ENCODE results near the gene FGF5. TPM values are rescaled to one million over a fixed set of nuclear protein-coding genes. Genes with fewer than 3 reads are reported as not detected.
A peak's percentile ranks its signal among the peaks of the same experiment; 100 is the strongest.

FGF5 gene, protein sequence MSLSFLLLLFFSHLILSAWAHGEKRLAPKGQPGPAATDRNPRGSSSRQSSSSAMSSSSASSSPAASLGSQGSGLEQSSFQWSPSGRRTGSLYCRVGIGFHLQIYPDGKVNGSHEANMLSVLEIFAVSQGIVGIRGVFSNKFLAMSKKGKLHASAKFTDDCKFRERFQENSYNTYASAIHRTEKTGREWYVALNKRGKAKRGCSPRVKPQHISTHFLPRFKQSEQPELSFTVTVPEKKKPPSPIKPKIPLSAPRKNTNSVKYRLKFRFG
- under 1 TPM in 7 of 9 donors, not detected in 2; 0.10 to 0.83 (median 0.37) TPM for total RNA-seq
- under 1 TPM; 0.22 to 0.27 TPM for polyA plus RNA-seq
- long read RNA-seq, donor 1, full-length matches to known transcripts: 1 of 1 reads
- long read RNA-seq, donor 1, partial matches to known transcripts: 0 of 1 reads
- long read RNA-seq, donor 1, other reads (novel, unspliced or antisense): 0 of 1 reads
- long read RNA-seq, donor 2, full-length matches to known transcripts: 2 of 2 reads
- long read RNA-seq, donor 2, partial matches to known transcripts: 0 of 2 reads
- long read RNA-seq, donor 2, other reads (novel, unspliced or antisense): 0 of 2 reads
- long read RNA-seq, donor 3: 0 reads

DNA sequence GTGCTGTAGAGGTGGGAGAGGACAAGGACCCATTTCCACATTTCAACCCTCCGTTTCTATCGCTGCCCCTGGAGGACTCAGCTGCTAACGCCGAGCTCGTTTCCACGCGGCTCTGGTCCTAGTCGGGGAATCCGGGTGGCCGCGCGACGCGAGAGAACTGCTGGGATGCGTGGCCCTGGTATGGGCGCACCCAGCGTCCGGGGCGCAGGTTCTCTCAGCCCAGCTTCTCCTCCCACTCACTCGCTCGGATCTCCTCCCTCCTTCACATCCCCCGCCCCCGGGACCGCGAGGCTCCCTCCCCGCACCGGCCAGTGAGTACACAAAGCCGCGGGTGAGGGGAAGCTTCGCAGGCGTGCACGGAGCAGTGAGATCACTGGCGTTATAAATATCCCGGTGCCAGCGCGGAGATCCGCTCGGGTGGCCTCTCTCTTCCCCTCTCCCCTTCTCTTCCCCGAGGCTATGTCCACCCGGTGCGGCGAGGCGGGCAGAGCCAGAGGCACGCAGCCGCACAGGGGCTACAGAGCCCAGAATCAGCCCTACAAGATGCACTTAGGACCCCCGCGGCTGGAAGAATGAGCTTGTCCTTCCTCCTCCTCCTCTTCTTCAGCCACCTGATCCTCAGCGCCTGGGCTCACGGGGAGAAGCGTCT, at the start of gene FGF5:
FGF5 (plus strand) TSS at position 412 of the 649 bp plus-strand sequence; CDS start at position 573, 161 bp downstream.
- intact Hi-C loops (cut with DNase I): no loop called here
- Histone ChIP-seq H3K4me3 (peak within 1 kb of the TSS; percentile 32 to 61 (median 50)), H3K4me1 (peaks cover 0 to 26% (median 9%) of the 10 kb centered on the region in 12 donors), H3K36me3 (no peaks in the 10 kb centered on the region), H3K9me3 (no peaks in the 10 kb centered on the region), H3K27ac (peak within 1 kb of the TSS in 2 of 12 donors; percentile 51 to 59), H3K27me3 (peaks cover 3 to 81% (median 38%) of the 10 kb centered on the region in 9 donors)
- peak; percentile 32 to 73 (median 61) for DNase-seq
- peak; percentile 76 to 90 (median 83) for ATAC-seq
- TF ChIP-seq, protein P1, sequence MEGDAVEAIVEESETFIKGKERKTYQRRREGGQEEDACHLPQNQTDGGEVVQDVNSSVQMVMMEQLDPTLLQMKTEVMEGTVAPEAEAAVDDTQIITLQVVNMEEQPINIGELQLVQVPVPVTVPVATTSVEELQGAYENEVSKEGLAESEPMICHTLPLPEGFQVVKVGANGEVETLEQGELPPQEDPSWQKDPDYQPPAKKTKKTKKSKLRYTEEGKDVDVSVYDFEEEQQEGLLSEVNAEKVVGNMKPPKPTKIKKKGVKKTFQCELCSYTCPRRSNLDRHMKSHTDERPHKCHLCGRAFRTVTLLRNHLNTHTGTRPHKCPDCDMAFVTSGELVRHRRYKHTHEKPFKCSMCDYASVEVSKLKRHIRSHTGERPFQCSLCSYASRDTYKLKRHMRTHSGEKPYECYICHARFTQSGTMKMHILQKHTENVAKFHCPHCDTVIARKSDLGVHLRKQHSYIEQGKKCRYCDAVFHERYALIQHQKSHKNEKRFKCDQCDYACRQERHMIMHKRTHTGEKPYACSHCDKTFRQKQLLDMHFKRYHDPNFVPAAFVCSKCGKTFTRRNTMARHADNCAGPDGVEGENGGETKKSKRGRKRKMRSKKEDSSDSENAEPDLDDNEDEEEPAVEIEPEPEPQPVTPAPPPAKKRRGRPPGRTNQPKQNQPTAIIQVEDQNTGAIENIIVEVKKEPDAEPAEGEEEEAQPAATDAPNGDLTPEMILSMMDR (IDR thresholded peaks at IDR 0.05): no peak
- TF ChIP-seq POLR2A (IDR thresholded peaks at IDR 0.05): no peak
- WGBS, 4 donors: 0 to 1% (median 0%) methylated on average over 41 to 50 of the region's 50 CpGs

DNA sequence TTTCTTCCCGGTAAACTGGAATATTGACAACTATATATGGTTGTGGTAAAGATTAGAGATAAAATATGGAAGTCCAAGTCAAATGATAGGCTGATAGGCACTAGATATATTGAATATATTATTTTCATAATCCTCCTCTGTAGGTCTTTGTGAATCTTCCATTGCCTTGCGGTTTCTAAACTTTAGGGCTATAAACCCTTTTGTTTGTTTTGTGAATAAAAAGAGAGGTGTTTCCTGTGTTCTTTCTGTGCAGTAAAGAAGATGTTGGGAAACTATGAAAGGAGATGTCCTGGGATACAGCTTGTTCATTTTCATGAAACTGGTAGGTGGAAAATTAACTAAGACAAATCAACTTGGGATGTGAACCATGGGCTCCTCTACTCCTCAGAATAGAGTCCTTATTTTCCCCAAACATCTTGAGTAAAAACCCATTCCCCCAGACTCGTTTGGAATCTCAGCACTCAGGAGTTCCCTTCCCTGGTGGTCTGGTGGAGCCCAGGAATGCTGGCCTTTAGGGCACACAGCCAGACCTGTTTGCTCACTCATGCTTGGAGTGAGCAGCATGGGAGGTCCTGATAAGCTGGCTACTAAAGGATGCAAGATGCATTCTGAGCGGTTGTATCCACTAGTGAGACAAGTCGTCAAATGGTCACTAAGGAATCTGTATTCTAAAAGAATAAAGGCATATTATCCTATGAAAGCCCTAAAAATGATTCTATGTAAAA, 47.0 kb upstream of the FGF5 start:
- no peak for DNase-seq
- no peaks in the 10 kb centered on the region for H3K36me3 ChIP-seq
- TF ChIP-seq, protein P1 (IDR thresholded peaks at IDR 0.05): no peak
- TF ChIP-seq POLR2A (IDR thresholded peaks at IDR 0.05): no peak
- WGBS, 4 donors: 33 to 45% (median 38%) methylated on average over 5 of the region's 5 CpGs
- no peak for ATAC-seq
- intact Hi-C loops (cut with DNase I): loop anchor here in 8 of 10 donors (5.0 to 10.0 kb wide), 7 partner anchors 105 to 1267 kb away; no protein-coding TSS in a partner anchor
- H3K27me3 ChIP-seq: peaks cover 0 to 66% (median 11%) of the 10 kb centered on the region in 9 donors
- no peaks in the 10 kb centered on the region for H3K9me3 ChIP-seq
- no peak overlapping the region for H3K4me3 ChIP-seq
- no peaks in the 10 kb centered on the region for H3K4me1 ChIP-seq
- H3K27ac ChIP-seq: no peak overlapping the region

DNA sequence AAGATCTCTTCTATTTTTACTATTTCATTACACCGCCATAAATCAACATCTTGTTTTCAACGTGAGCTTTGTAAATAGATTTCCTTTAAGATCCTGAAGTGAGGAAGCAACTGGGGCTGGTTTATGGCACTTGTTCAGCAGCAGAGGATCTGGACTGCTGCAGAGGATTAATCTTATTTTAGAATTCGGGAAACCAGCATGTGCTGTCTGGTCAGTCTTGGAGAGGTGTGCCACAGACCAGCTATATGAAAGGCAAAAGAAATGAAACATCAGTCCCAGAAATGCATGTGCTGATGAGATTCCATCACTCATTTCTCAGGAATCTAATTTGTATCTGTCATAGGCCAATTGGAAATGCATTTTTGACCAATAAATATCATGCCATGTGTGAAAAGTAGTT, 45.8 kb upstream of the FGF5 start:
- Histone ChIP-seq H3K27ac (no peak overlapping the region), H3K27me3 (peaks cover 0 to 76% (median 11%) of the 10 kb centered on the region in 9 donors), H3K4me3 (no peak overlapping the region), H3K36me3 (no peaks in the 10 kb centered on the region), H3K9me3 (no peaks in the 10 kb centered on the region), H3K4me1 (no peaks in the 10 kb centered on the region)
- DNase-seq: no peak
- intact Hi-C loops (cut with DNase I): no loop called here
- TF ChIP-seq, protein P1 (IDR thresholded peaks at IDR 0.05): no peak
- TF ChIP-seq POLR2A (IDR thresholded peaks at IDR 0.05): no peak
- ATAC-seq: no peak
- WGBS, 4 donors: 39 to 54% (median 45%) methylated on average over 3 of the region's 3 CpGs

Data from heart left ventricle (tissue), 16 donors.